ENCODE data around the gene MEN1.
A peak's percentile ranks its signal among the peaks of the same experiment; 100 is the strongest.

Gene MEN1

DNA sequence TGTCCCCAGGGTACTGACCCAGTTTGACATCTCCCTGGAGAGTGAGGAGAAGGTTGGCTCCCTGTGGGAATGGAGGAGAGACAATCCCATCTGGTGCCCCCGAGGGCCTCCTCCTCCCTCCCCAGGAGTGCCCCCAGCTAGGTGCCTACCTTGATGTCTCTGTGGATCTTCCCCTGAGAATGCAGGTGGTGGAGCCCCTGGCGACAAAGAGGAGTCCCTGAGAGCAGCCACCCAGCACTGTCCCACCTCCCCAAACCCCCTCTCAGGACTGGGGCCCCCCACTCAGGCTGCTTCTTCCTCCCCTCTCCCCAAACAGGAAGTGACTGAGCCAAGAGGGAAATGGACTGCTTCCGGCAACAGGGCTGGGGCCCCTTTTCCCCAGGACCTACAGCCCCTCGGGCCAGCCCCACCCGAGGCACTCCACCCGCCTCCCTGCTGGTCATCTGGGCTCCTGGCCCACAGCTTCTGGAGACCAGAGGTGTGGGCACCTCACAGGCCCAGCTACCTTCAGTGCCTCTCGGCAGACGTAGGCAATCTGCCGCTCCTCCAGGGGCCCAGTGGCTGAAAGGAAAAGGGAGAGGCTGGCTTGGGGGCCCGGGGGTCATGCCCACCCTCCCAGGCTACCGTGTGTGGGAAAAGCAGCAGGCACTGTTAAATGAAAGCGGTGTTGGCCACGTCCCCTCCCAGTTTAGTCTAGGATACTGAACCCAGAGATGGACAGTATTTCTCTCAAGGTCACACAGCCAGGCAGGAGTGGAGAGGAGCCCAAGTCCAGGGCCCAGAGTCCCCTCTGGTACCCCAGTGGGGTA lies 8.6 kb downstream of the MEN1 start:
- DNase-seq (ENCODE audit: low spot score), result no peak

- DNase-seq (ENCODE audit: low spot score), result no peak
These were observed 9.2 kb downstream of the MEN1 start for GRCh38 chr11:64801158-64801464.

DNA sequence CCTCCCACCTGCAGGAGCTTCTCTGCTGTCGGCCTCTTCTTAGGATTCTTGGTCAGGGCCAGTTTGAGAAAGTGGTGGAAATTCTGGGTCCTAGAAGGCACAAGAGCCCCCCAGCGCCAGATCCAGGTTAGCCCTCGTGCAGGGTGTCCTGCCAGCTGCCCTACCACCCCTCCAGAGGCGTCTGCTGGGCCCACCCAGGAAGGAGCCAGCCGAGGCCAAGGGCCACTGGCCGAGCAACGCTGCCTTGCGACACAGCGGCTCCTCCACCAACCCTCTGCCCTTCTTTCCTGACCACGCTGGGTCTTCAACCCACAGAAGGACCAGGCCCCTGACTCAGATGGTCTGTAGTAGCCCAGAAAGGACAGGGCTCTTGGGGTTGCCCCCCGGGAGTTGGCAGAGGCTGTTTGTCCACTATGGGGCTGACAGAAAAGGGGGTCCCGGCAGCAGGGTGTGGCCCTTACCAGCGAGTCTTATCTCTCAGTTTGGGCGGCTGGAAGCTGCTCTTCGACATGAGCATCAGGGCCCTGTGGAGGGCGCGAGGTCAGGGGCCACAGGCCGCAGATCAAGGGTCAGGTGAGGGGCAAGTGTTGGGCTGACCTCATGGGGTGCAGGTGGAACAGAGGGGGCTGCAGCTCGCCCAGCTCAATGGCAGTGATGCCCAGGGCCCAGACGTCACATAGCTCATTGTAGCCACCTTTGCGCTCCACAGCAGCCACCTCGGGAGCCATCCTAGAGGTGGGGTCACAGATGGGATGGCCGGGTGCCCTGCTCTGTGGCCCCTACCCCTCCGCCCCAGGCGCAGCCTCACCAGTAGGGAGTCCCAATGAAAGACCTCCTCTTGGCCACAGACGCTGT lies 9.8 kb downstream of the MEN1 start:
- no peak for DNase-seq (ENCODE audit: low spot score)

GRCh38 chr11:64799623-64800302 lies 10.6 kb downstream of the MEN1 start:
- no peak for DNase-seq (ENCODE audit: low spot score)

- no peak for DNase-seq (ENCODE audit: low spot score)
These were observed 11.1 kb downstream of the MEN1 start for GRCh38 chr11:64799256-64799622.

GRCh38 chr11:64796757-64797541 lies 13.4 kb downstream of the MEN1 start:
- no peak for DNase-seq (ENCODE audit: low spot score)

GRCh38 chr11:64796047-64796756 lies 14.1 kb downstream of the MEN1 start:
- DNase-seq (ENCODE audit: low spot score), result no peak

- no peak for DNase-seq (ENCODE audit: low spot score)
These were observed 15.8 kb downstream of the MEN1 start for GRCh38 chr11:64794526-64794925.

DNA sequence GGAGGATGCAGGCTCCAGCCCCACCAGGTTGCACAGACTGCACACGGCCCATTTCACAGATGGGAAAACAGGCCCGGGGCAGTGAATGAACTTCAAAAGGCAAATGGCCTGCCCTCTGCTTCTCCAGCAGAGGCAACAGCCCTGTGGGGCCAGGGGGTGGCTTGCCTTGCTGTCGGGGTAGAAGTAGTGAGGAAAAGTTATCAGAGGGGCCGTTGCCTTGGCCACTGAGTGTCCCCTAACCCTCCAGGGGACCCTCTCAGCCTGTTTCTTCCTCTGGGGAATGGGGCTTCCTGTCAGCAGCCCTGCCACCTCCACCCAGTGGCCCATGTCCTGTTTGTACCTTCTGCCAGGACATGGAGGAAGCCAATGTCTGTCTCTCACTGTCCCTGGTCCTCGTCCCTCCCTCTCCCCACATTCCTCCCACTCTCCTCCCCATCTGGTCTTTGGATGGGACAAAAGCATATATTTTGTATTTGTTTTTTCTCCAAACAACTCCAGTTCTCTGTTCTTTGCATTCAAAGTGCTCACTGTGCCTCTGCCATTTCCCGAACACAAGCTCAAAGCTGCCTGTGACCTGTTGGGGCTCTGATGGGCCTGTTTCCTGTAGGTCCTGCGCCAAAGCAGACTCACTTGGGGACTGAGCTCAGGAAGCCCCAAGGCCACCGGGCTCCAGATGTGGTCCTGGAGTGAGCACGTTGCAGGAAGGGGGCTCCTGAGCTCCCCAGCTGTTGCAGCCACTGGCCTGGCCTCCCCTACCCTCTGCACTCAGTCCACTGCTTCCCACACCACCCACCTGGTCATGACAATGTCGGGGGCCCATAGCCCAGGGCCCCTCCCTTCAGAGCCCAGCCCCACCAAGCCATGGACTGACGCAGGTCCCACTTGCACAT lies 16.8 kb downstream of the MEN1 start:
- no peak for DNase-seq (ENCODE audit: low spot score)

DNA sequence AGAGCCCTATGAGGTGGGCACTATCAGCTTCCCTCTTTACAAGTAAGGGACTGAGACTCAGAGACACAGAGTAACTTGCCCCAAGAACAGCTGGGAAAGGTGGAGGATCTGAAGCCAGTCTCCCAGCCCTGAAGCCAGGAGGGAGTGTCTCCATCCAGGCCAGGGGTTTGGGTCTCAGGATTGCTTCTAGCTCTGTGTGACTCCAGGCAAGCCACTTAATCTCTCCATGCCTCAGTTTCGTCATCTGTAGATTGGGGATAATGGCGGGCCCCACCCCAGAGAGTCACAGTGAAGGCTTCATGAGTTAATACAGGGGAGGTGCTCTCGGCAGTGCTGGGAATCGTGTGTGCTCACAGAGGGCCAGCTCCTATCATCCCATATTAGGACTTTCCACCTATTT lies 17.9 kb downstream of the MEN1 start:
- DNase-seq (ENCODE audit: low spot score), result no peak

GRCh38 chr11:64791781-64792291 lies 18.5 kb downstream of the MEN1 start:
- no peak for DNase-seq (ENCODE audit: low spot score)

DNA sequence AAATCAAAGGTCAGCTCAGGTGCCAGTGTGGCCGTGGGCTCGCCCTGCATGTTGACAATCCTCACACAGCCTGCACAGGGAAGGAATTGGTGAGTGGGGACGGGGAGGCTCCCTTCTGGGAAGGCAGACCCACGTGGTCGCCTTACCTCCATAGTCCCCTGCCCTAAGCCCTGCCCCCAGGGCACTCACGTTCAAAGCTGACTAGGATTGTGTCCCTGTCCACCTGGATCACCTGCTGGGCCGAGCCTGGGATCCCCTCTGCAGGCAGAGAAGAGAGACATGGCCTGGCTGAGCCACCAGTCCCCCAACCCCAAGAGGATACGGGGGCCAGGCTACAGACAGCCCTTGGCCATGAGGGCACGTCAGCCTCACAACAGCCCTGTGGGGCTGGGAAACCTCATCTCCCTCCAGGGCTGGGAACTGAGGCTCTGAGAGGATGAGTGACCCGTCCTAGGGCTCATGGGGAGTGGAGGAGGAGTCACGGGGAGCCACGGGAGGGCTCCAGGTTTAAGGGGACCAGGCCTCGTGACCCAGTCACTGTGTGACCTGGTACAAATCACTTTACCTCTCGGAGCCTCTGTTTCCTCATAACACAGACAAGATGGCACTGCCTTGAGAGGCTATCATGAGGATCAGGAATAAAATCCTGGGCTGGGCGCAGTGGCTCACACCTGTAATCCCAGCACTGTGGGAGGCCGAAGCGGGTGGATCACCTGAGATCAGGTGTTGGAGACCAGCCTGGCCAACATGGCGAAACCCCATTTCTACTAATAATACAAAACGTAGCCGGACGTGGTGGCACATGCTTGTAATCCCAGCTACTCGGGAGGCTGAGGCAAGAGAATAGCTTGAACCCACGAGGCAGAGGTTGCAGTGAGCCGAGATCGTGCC lies 19.9 kb downstream of the MEN1 start:
- no peak for DNase-seq (ENCODE audit: low spot score)

GRCh38 chr11:64789331-64790204 lies 20.8 kb downstream of the MEN1 start:
- no peak for DNase-seq (ENCODE audit: low spot score)

- DNase-seq (ENCODE audit: low spot score), result no peak
These were observed 21.8 kb downstream of the MEN1 start for GRCh38 chr11:64788321-64789215.

DNA sequence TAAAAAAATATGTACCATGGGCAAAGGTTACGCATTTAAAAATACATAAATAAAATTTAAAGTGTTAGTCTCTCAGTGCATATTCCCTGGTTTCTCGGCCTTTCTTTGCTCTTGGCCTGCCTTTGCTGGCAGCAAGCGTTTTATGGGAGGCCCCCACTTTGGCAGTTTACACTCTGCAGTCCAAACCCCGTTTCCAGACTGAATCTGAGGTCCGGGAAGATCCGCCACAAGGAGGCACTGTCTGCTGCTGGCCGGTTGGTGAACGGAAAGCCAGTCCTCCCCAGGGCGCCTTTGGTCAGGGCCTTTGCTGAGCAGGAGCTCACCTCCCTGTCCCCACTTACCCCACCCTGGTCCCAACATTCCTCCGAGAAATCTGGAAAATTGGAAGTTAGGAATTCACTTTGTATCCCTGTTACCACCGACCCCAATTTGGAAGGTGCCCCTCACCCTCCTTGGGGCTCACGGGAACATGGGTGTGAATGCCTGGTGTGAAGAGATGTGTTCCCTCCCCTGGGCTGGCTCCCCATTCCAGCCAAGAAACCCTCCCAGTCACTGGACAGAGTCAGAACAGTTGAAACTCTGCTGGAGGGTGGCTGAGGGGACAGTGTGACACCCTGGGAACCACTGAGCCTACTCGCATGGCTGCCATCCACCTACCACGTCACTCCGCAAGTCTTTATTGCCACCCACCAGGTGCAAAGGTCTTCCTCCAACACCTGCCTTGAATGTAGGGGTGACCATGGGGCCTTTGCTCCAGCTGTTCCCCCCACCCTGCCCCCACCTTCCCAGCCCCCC lies 22.6 kb downstream of the MEN1 start:
- DNase-seq (ENCODE audit: low spot score), result peak; percentile 84

- DNase-seq (ENCODE audit: low spot score), result no peak
These were observed 24.0 kb downstream of the MEN1 start for GRCh38 chr11:64786308-64786707.
